GM19025 (cell line): Measurements from ENCODE around the gene ICAM5.
A peak's percentile ranks its signal among the peaks of the same experiment; 100 is the strongest.
"Not testable (repeated sequence)": the region's sequence is repeated elsewhere in the genome, so short reads cannot be mapped to it uniquely, and the experiment has no call there.

Experiments
- ATAC-seq: cut with Tn5 transposase; IDR thresholded peaks from one replicate; pipeline ENCODE4 v1.9.1; 2021; ENCODE audit warnings: mild to moderate bottlenecking, low read depth, moderate library complexity; ENCODE audit not compliant: unreplicated experiment

ICAM5 gene

DNA sequence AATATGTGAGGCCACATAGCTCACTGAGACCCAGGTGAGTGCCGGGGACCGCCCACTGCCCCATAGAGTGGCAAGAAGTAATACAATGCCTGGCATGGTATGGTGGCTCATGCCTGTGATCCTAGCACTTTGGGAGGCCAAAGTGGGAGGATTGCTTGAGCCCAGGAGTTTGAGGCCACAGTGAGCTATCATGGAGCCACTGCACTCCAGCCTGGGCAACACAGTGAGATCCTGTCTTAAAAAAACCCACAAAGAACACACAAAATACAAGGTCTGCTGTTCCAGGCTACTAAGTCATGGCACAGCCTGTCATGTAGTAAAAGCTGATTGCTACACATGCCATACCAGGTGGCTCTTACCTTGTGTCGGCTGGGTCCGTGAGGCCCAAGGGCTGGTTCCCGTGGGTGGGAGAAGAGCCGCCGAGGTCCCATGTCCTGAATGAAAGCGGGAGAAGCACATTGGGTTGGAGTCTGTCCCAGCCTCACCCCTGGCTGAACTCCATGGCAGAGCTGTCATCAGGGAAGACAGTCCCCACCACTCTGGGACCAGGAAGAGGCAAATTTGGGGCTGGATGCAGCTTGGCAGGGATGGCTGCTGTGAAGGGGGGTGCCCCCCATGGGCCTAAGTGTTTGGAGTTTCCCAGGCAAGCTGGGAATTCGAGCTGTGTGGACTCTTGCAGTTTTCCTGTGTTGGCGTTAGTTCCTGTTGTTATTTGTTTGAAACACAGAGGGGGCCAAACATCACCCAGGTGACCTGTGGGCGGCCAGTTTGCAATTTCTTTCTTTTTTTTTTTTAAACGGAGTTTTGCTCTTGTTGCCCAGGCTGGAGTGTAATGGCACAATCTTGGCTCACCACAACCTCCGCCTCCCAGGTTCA lies 29.3 kb downstream of the ICAM5 start:
- no peak for ATAC-seq

GRCh38 chr19:10320602-10321416 lies 31.1 kb downstream of the ICAM5 start:
- no peak for ATAC-seq

- ATAC-seq, result no peak
Measured at GRCh38 chr19:10321417-10321797, 31.7 kb downstream of the ICAM5 start.

- ATAC-seq, result no peak
Measured at GRCh38 chr19:10321874-10322835, 32.4 kb downstream of the ICAM5 start.

DNA sequence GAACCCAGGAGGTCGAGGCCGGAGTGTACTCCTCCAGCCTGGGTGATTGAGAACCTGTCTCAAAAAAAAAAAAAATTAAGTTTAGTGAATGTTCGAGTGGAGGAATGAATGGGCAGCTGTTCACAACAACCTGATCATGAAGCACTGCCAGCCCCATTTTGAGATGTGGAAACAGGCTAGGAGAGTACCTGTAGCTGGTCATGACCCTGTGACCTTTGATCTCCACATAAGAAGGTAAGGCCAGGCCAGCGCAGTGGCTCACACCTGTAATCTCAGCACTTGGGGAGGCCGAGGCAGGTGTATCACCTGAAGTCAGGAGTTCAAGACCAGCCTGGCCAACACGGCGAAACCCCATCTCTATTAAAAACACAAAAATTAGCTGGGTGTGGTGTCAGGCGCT lies 36.0 kb downstream of the ICAM5 start:
- ATAC-seq, result no peak

DNA sequence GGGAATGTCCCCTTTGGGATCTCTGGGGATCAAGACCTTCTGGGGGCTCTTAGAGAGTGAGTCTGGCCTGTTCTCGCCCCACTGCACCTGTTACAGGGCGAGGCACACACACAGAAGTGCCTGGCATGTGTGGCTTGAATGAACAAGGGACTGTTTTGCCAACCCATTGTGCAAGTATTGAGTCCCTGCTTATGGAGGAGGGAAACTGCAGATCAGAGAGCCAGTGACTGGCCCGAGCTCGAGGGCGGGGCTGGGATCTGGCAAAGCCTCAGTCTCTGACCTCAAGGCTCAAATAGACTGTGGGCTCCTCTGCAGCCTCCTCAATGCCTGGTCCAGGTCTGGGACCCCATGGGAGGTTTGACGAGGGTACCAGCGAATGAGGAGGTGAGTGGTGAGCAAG lies 38.0 kb downstream of the ICAM5 start:
- no peak for ATAC-seq

DNA sequence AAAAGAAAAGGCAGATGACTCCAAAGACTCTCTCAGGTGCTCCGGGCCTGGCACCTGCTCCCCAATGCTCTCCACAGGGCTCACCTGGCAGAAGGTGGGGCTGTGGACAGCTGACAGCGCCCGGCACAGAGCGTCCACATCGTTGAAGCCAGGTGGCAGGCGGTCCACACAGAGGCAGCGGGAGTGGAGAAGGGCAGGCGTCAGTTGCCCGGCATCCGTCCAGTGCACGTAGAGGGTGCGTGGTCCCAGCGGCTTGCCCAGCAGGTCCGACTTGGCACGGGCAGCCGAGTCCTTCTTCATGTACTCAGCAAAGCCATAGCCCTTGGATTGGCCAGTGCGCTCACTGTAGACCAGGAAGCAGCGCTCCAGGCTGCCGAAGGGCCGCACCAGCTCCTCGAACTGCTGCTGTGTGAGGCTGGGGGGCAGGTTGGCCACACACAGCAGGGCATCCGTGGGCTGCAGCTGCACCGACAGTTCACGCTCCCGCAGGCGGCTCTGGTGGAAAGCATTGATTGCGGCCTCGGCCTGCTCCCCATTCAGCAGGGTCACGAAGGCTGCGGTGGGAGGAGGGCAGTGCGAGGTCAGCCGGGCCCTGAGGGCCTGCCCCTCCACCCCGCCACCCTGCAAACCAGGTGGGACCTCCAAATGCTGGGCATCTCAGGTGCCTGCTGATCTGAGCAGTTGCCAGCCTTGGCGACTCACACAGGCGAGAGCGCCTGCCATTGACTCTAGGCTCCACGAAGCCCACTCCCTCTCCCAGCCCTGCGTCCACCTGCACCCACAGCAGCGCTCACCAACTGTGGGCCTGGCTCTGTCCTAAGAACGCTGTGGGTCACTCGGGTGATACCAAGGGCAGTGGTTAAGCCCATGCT lies 39.0 kb downstream of the ICAM5 start:
- no peak for ATAC-seq

DNA sequence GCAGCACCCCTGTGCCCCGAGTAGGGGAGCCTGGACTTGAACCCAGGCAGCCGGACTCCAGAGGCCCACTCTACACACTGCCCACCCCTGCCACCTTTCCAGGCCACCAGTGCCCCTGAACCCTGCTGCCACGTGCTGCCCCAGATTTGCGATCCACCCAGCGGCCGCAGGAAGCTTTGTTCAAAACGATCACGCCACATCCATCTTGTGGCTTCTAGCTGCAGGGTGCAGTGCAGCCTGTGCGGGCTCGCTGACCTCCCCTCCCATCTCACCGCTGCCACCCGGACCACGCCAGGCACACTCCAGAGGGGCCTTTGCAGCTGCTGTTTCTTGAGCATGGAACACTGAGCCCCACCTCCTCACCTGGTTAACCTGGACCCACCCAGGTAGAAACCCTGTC lies 39.8 kb downstream of the ICAM5 start:
- ATAC-seq, result no peak

DNA sequence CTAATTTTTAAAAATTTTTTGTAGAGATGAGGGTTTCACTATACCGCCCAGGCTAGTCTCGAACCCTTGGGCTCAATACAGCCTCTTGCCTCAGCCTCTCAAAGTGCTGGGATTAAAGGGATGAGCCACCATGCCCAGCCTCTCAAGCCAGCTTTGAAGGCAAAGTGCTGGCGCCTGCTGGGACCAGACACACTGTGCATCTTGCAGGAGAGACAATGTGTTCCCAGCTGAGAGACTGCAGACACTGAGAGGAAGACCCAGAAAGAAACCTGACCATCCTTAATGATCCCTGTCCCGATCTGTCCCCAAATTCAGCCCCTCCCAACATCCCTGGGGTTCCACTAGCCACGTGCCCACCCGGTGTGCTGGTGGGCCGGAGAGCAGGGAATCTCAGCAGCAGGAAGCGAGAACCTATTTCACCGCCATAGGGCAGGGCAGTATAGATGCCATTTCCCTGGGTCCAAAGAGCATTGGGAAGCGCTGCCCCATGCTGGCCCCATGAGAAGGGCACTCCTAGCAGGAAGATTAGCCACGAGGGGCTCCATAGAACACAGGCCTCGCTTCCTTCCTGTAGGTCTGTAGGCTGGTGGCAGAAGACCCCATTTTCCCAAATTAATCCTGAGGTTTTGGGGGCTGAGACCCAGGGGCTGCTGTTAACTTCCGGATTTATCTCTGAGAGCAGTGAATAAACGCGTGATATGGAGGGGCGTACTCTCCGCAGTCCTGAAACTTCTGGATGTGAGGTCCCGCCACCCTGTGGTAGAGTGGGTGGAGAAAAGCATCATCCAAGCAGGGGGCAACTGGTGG lies 42.6 kb downstream of the ICAM5 start:
- no peak for ATAC-seq

GRCh38 chr19:10332965-10333757 lies 43.4 kb downstream of the ICAM5 start, which contains the start of gene RAVER1:
Gene RAVER1 (minus strand): TSS chr19:10333529. CDS start chr19:10333507, 22 bp downstream.
- peak; percentile 92 for ATAC-seq

DNA sequence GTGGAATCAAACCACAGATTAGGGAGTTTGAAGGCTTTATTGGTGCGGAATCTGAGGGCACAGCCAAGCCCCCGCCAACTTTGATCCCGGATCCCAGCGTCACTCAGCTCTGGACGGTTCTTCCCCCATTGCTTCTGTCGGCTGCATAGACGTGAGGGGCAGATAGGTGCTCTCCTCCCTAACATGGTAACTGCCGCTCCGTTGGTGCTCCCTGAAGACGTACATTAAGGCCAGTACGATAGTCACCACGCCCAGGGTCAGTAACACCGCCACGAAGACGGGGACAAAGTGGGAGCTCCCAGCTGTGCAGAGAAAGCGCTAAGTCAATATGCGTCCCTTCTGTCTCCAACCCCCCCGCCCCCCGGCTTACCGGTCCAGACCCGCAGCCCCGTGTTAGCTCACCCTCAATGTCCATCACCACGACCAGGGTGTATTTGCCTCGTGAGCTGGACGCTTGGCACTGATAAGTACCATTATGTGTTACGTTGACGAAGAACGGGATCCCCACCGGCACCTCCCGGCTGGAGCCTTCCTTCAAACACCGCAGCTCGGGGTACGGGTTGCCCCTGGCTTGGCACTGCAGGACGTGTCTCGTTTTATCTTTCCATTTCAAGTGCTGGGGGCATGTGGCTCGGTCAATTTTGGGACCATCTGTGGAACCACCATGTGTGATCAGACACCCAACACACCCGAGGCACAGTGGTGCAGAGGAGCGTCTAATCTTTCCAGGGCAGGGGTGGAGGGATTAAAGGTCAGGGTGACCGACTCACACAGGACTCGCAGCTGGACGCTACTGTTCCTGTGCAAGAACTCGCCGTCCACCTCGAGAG lies 44.2 kb downstream of the ICAM5 start:
- no peak for ATAC-seq

GRCh38 chr19:10334588-10335351 lies 45.0 kb downstream of the ICAM5 start:
- ATAC-seq, result no peak

DNA sequence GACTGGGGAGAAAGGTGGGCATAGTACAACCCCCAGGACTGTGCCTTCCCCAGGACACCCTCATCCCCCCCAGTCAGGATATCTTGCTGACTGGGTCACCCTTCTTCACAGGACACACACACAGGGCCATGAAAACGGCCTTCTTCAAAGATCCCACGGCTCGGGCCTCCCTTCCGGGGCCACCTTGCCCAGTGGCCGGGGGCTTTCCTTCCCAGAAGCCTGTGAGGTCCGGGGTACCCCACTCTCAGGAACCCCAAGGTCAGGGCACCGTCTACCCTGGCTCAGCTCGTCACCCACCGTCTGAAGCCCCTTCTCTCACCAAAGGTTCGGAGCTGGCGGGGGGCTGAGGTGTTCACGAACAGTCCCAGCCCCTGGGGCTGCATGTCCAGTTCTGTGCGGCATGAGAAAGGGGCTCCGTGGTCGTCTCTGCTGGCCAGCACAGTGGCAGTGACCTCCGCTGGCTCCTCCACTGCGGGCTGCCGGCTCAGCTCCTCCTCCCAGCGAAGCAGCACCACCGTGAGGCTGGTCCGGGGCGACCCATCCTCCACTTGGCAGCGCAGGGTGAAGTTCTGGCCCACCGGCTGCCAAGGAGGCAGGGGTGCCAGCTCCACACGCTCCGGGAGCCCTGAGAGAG lies 45.7 kb downstream of the ICAM5 start:
- ATAC-seq, result no peak

GRCh38 chr19:10336725-10337124 lies 47.0 kb downstream of the ICAM5 start:
- ATAC-seq, result not testable (repeated sequence)

DNA sequence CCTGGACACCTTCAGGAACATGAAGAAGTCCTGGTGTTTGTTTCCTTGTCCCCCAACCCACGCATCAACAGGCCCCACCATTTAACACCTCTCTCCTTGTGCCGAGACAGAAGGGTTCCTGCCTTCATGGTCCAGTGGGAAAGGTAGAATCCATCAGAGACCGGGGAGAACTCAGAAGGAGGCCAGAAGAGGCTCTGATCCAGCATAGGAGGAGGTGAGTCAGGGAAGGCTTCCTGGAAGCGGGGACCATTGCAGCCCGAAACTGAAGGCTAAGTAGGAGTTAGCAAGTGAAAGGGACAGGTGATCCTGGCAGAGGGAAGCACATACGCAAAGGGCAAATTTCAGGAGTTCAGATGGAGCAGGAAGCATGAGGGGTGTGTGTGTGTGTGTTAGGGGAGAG lies 49.2 kb downstream of the ICAM5 start:
- ATAC-seq, result no peak
